Neural progenitor cell (in vitro differentiated cells): Measurements from ENCODE around the gene KXD1. TPM values are rescaled to one million over a fixed set of nuclear protein-coding genes. Genes with fewer than 3 reads are reported as not detected.

Experiments
- DNase-seq: peaks from one replicate; pipeline ENCODE4 v3.0.0-alpha.2; 2016; ENCODE audit warnings: low spot score
- H2AFZ ChIP-seq: fragments of 200-600 bp; sonication (generic); replicated peaks from 2 replicates; pipeline ENCODE4 v1.6.1; 2016; ENCODE audit warnings: antibody characterized with exemption
- H3F3A ChIP-seq: fragments of 200-600 bp; sonication (generic); 2 replicates; pipeline ENCODE4 v1.6.1; 2016; ENCODE audit warnings: antibody characterized with exemption, low read depth
- H3K27ac ChIP-seq: fragments of 200-600 bp; sonication (generic); 2 replicates; pipeline ENCODE4 v1.5.1; 2016; ENCODE audit warnings: mild to moderate bottlenecking
- H3K27me3 ChIP-seq: fragments of 200-600 bp; sonication (generic); 2 replicates; pipeline ENCODE4 v1.6.1; 2016; ENCODE audit warnings: mild to moderate bottlenecking, moderate library complexity
- H3K36me3 ChIP-seq: fragments of 200-600 bp; sonication (generic); 2 replicates; pipeline ENCODE4 v1.5.1; 2016
- H3K4me1 ChIP-seq: fragments of 200-600 bp; sonication (generic); 2 replicates; pipeline ENCODE4 v1.6.1; 2016; ENCODE audit warnings: mixed run types
- H3K4me2 ChIP-seq: fragments of 200-600 bp; sonication (generic); 2 replicates; pipeline ENCODE4 v1.6.1; 2016
- H3K4me3 ChIP-seq: fragments of 200-600 bp; sonication (generic); 2 replicates; pipeline ENCODE4 v1.5.1; 2016
- H3K79me2 ChIP-seq: fragments of 200-600 bp; sonication (generic); 2 replicates; pipeline ENCODE4 v1.6.1; 2016; ENCODE audit warnings: low read depth
- H3K9ac ChIP-seq: fragments of 200-600 bp; sonication (generic); 2 replicates; pipeline ENCODE4 v1.6.1; 2016
- H3K9me3 ChIP-seq: fragments of 200-600 bp; sonication (generic); 2 replicates; pipeline ENCODE4 v1.5.1; 2016; ENCODE audit warnings: low read depth
- H4K20me1 ChIP-seq: fragments of 200-600 bp; sonication (generic); 2 replicates; pipeline ENCODE4 v1.6.1; 2016; ENCODE audit warnings: low read depth
- H3K27ac Mint-ChIP-seq: 3 replicates; pipeline ENCODE4 v1.8.0; 2021; ENCODE audit warnings: mixed read lengths
- H3K27me3 Mint-ChIP-seq: 2 replicates; pipeline ENCODE4 v1.8.0; 2022; ENCODE audit warnings: low read depth, mild to moderate bottlenecking, inconsistent platforms, moderate library complexity, mixed read lengths; ENCODE audit not compliant: insufficient read depth
- H3K36me3 Mint-ChIP-seq: 3 replicates; pipeline ENCODE4 v1.8.0; 2021; ENCODE audit warnings: mixed read lengths
- H3K4me1 Mint-ChIP-seq: 3 replicates; pipeline ENCODE4 v1.8.0; 2021; ENCODE audit warnings: mixed read lengths
- H3K4me3 Mint-ChIP-seq: 3 replicates; pipeline ENCODE4 v1.8.0; 2021; ENCODE audit warnings: mild to moderate bottlenecking, moderate library complexity, mixed read lengths
- H3K9me3 Mint-ChIP-seq: 3 replicates; pipeline ENCODE4 v1.8.0; 2020; ENCODE audit warnings: mixed read lengths
- EZH2 ChIP-seq: fragments of 200-600 bp; sonication (generic); IDR thresholded peaks from 2 replicates; pipeline ENCODE4 v1.6.1; 2017; ENCODE audit warnings: antibody characterized with exemption, mild to moderate bottlenecking, moderate library complexity
- EZH2phosphoT487 ChIP-seq: fragments of 200-600 bp; sonication (generic); IDR thresholded peaks from 2 replicates; pipeline ENCODE4 v1.6.1; 2017; ENCODE audit warnings: antibody characterized with exemption
- total RNA-seq: library from RNA; depleted of rRNA; stranded (reverse); fragments of >200 nt; gene quantifications from 2 replicates; pipeline ENCODE4 v1.2.3, GENCODE V29; 2015; ENCODE audit warnings: low replicate concordance
- TF ChIP-seq, protein P1 (sequence below): fragments of 200-600 bp; sonication (generic); IDR thresholded peaks from 2 replicates; pipeline ENCODE4 v1.5.1; 2017; ENCODE audit warnings: antibody characterized with exemption, mild to moderate bottlenecking

KXD1 gene
- total RNA-seq, 1 donor from 2014 or later: 82.7 TPM

DNA sequence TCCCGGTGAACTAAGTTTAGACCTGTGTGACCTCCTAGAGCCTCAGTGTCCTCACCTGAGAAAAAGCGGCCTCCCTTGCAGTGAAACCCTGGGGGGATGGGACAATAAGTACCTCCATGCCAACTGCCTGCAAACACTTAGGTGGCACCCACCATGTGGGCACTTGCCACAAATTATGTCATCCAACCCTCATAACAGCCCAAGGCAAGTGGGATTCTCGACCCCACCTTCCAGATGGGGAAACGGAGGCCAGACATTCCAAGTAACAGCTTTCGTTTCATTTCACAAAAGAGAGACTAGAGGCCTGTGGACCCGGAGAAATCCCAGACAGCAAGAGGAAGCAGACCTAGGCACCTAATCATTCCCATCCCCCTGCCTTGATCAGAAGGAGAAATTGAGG, 37.8 kb downstream of the KXD1 start:
- peaks cover 11% of the 10 kb centered on the region for H4K20me1 ChIP-seq
- H3K27me3 ChIP-seq: peaks cover 63% of the 10 kb centered on the region
- H3K27ac Mint-ChIP-seq: no peak overlapping the region
- peaks cover 23% of the 10 kb centered on the region for H3K4me1 Mint-ChIP-seq
- TF ChIP-seq EZH2phosphoT487: no peak
- TF ChIP-seq, protein P1, sequence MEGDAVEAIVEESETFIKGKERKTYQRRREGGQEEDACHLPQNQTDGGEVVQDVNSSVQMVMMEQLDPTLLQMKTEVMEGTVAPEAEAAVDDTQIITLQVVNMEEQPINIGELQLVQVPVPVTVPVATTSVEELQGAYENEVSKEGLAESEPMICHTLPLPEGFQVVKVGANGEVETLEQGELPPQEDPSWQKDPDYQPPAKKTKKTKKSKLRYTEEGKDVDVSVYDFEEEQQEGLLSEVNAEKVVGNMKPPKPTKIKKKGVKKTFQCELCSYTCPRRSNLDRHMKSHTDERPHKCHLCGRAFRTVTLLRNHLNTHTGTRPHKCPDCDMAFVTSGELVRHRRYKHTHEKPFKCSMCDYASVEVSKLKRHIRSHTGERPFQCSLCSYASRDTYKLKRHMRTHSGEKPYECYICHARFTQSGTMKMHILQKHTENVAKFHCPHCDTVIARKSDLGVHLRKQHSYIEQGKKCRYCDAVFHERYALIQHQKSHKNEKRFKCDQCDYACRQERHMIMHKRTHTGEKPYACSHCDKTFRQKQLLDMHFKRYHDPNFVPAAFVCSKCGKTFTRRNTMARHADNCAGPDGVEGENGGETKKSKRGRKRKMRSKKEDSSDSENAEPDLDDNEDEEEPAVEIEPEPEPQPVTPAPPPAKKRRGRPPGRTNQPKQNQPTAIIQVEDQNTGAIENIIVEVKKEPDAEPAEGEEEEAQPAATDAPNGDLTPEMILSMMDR: no peak
- TF ChIP-seq EZH2: no peak
- peak overlapping the region; percentile 99 for H3K4me2 ChIP-seq
- no peaks in the 10 kb centered on the region for H3K9me3 ChIP-seq
- H3K36me3 ChIP-seq: no peaks in the 10 kb centered on the region
- H3K9me3 Mint-ChIP-seq: peaks cover under 1% of the 10 kb centered on the region
- H2AFZ ChIP-seq: no peak overlapping the region
- H3K4me3 ChIP-seq: no peak overlapping the region
- no peak overlapping the region for H3K27ac ChIP-seq
- H3K36me3 Mint-ChIP-seq: peaks cover 2% of the 10 kb centered on the region
- peaks cover 27% of the 10 kb centered on the region for H3K4me1 ChIP-seq
- peak overlapping the region; percentile 72 for H3K4me3 Mint-ChIP-seq
- no peaks in the 10 kb centered on the region for H3K79me2 ChIP-seq
- no peak for DNase-seq
- H3K9ac ChIP-seq: no peak overlapping the region
- peaks cover 35% of the 10 kb centered on the region for H3F3A ChIP-seq
- H3K27me3 Mint-ChIP-seq: peaks cover 18% of the 10 kb centered on the region

DNA sequence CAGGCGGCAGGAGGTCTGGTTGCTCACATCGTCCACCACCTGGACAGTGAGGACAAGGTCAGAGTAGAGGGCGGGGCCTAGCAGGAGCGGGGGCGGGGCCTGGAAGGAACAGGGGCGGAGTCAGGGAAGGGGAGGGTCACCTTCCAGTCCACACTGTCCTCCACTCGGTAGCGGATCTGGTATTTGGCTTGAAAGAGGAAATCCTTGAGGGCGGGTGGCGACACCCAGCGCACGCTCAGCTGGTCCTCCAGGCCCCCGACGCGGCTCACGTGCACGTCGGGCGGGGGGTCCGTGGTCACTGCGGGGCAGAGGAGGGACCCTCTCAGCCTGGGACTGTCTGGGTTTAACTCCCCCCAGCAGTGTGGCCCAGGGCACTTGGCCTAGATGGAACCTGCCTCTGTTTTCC, 39.1 kb downstream of the KXD1 start:
- H3K4me1 Mint-ChIP-seq: peaks cover 18% of the 10 kb centered on the region
- H3K9ac ChIP-seq: no peak overlapping the region
- DNase-seq: peak; percentile 61
- no peak overlapping the region for H3K27ac Mint-ChIP-seq
- no peak overlapping the region for H3K4me3 ChIP-seq
- peaks cover 76% of the 10 kb centered on the region for H3K27me3 ChIP-seq
- H4K20me1 ChIP-seq: peaks cover 4% of the 10 kb centered on the region
- peaks cover 24% of the 10 kb centered on the region for H3F3A ChIP-seq
- no peak overlapping the region for H3K4me2 ChIP-seq
- no peaks in the 10 kb centered on the region for H3K9me3 Mint-ChIP-seq
- H3K36me3 ChIP-seq: no peaks in the 10 kb centered on the region
- H3K27ac ChIP-seq: no peak overlapping the region
- H3K4me1 ChIP-seq: peaks cover 27% of the 10 kb centered on the region
- H3K9me3 ChIP-seq: no peaks in the 10 kb centered on the region
- H2AFZ ChIP-seq: no peak overlapping the region
- H3K79me2 ChIP-seq: no peaks in the 10 kb centered on the region
- peaks cover 21% of the 10 kb centered on the region for H3K27me3 Mint-ChIP-seq
- TF ChIP-seq, protein P1: no peak
- no peak for TF ChIP-seq EZH2
- TF ChIP-seq EZH2phosphoT487: no peak
- peak overlapping the region; percentile 60 for H3K4me3 Mint-ChIP-seq
- no peaks in the 10 kb centered on the region for H3K36me3 Mint-ChIP-seq

DNA sequence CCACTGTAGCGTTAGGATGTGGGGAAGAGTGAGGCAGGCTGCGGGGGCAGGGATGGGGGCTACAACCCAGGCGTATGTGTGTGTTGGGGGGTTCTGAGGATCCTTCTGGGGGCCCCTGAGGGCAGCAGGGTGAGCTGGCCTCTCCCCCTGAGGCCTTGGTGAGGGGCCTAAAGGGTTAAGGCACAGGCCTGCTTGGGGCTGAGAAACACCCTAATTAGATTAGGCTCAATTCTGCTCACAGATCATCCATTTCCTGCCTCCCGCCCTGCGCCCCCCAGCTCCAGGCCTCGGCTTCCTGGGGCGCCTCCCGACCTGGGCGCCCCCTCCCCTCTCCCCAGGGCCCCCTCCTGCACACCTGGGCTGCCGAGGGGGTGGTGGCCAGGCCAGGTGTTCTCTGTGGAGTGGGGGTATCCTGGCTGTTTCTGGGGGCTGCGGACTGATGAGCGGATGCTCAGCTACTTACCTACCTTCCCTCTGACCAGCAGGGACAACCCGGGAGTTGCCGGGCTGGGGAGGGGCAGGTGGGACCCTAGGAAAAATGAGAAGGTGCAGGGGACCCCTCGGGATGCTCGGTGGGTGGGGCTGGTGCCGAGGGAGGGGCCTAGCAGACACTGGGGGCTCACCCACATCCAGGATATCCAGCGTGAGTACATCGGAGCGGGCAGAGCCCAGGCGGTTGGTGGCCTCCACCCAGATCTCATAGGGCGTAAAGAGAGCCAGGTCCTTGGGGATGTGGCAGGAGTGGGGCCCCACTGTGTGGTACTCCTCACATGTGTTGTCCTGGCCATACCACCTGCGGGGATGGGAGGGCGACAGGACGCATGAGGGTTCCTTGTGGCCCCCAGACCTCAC, 40.4 kb downstream of the KXD1 start:
- peaks cover 10% of the 10 kb centered on the region for H4K20me1 ChIP-seq
- H3K4me2 ChIP-seq: peak overlapping the region; percentile 64
- no peaks in the 10 kb centered on the region for H3K36me3 Mint-ChIP-seq
- H3K9me3 ChIP-seq: no peaks in the 10 kb centered on the region
- H3K4me1 ChIP-seq: peaks cover 27% of the 10 kb centered on the region
- peaks cover 89% of the 10 kb centered on the region for H3K27me3 ChIP-seq
- DNase-seq: peak; percentile 47
- no peaks in the 10 kb centered on the region for H3K36me3 ChIP-seq
- H3K9me3 Mint-ChIP-seq: no peaks in the 10 kb centered on the region
- no peak for TF ChIP-seq EZH2
- TF ChIP-seq, protein P1: no peak
- TF ChIP-seq EZH2phosphoT487: no peak
- H3K4me3 ChIP-seq: no peak overlapping the region
- no peak overlapping the region for H3K4me3 Mint-ChIP-seq
- no peak overlapping the region for H3K27ac Mint-ChIP-seq
- H3F3A ChIP-seq: peaks cover 29% of the 10 kb centered on the region
- H3K9ac ChIP-seq: no peak overlapping the region
- peaks cover 20% of the 10 kb centered on the region for H3K4me1 Mint-ChIP-seq
- H3K79me2 ChIP-seq: no peaks in the 10 kb centered on the region
- no peak overlapping the region for H2AFZ ChIP-seq
- H3K27me3 Mint-ChIP-seq: peaks cover 30% of the 10 kb centered on the region
- no peak overlapping the region for H3K27ac ChIP-seq
